Measurements from ENCODE around the gene SLC15A4.
"Not testable (repeated sequence)": the region's sequence is repeated elsewhere in the genome, so short reads cannot be mapped to it uniquely, and the experiment has no call there.

Gene SLC15A4

GRCh38 chr12:128806573-128806972 is 17.2 kb downstream of the SLC15A4 start:
- H3K4me3 ChIP-seq (ENCODE audit: low read depth, low read length) = no peak overlapping the region
- DNase-seq (ENCODE audit: low read depth) = no peak
- TF ChIP-seq CTCF (IDR thresholded peaks at IDR 0.05; ENCODE audit: low read depth, low read length, missing control alignments) = no peak

GRCh38 chr12:128805406-128805805 is 18.4 kb downstream of the SLC15A4 start:
- H3K4me3 ChIP-seq (ENCODE audit: low read depth, low read length); DNase-seq (ENCODE audit: low read depth): not testable (repeated sequence)

GRCh38 chr12:128804762-128805161 is 19.0 kb downstream of the SLC15A4 start:
- no peak overlapping the region for H3K4me3 ChIP-seq (ENCODE audit: low read depth, low read length)
- no peak for DNase-seq (ENCODE audit: low read depth)
- no peak for TF ChIP-seq CTCF (IDR thresholded peaks at IDR 0.05; ENCODE audit: low read depth, low read length, missing control alignments)

DNA sequence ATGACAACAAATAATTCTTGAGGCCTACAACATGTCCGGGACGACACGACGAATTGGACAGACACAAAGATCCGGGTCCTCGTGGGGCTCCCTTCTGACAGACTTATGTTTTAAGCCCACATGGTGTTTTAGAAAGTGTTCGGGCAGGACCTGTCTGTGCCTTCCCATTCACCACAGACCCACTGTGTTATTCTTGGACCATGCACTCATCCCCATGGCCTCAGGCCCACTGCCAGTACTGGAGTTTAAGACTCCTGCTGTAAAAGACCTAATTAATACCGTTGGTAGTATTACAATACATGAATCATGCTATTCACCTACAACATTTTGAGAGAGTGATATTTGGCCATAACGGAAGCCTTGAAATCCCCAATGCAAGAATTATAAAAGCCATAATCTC is 20.0 kb downstream of the SLC15A4 start:
- no peak overlapping the region for H3K4me3 ChIP-seq (ENCODE audit: low read depth, low read length)
- no peak for TF ChIP-seq CTCF (IDR thresholded peaks at IDR 0.05; ENCODE audit: low read depth, low read length, missing control alignments)
- DNase-seq (ENCODE audit: low read depth) = no peak

GRCh38 chr12:128802756-128803155 is 21.0 kb downstream of the SLC15A4 start:
- no peak for DNase-seq (ENCODE audit: low read depth)
- no peak for TF ChIP-seq CTCF (IDR thresholded peaks at IDR 0.05; ENCODE audit: low read depth, low read length, missing control alignments)
- H3K4me3 ChIP-seq (ENCODE audit: low read depth, low read length) = no peak overlapping the region

DNA sequence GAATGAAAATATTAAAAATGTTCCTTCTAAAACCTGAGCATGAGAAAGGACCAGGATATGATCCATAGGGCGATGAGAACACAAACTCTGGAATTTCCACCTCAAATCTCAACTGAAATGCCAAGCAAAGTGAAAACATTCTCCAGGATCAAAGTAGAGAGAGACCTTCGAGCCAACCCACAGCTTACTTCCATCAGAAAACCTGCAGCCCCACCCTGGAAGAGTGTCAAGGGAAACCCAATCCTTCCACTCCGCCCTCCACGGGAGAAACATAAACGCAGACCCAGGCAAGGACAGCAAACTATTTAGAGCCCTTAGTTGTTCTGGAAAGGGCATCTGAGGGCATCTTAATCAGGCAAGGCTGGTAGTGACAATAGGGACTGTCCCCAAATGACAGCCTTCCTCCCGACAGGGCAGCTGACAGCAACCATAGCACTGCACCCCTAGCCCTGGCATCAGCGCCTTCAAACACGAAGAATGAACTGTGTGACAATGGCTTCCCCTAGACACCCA is 21.8 kb downstream of the SLC15A4 start:
- no peak for DNase-seq (ENCODE audit: low read depth)
- TF ChIP-seq CTCF (IDR thresholded peaks at IDR 0.05; ENCODE audit: low read depth, low read length, missing control alignments) = no peak
- H3K4me3 ChIP-seq (ENCODE audit: low read depth, low read length) = no peak overlapping the region

GRCh38 chr12:128800606-128801005 is 23.2 kb downstream of the SLC15A4 start:
- no peak for TF ChIP-seq CTCF (IDR thresholded peaks at IDR 0.05; ENCODE audit: low read depth, low read length, missing control alignments)
- no peak overlapping the region for H3K4me3 ChIP-seq (ENCODE audit: low read depth, low read length)
- DNase-seq (ENCODE audit: low read depth) = no peak
